Ishikawa (cell line): Measurements from ENCODE around the gene ANO7.

Source experiments
- FOXM1 ChIP-seq: IDR thresholded peaks from 2 replicates; pipeline ENCODE4 v1.6.1; 2012; ENCODE audit warnings: low read depth, borderline replicate concordance
- NFIC ChIP-seq: IDR thresholded peaks from 2 replicates; pipeline ENCODE4 v1.6.1; 2012
- TAF1 ChIP-seq: IDR thresholded peaks from 2 replicates; pipeline ENCODE4 v1.6.1; 2012; ENCODE audit warnings: low read depth, mild to moderate bottlenecking
- YY1 ChIP-seq: IDR thresholded peaks from 2 replicates; pipeline ENCODE4 v1.6.1; 2012; ENCODE audit warnings: low read depth
- TF ChIP-seq, protein P1 (sequence below): IDR thresholded peaks from 2 replicates; pipeline ENCODE4 v1.6.1; 2012; ENCODE audit warnings: low read depth, mild to moderate bottlenecking

DNA sequence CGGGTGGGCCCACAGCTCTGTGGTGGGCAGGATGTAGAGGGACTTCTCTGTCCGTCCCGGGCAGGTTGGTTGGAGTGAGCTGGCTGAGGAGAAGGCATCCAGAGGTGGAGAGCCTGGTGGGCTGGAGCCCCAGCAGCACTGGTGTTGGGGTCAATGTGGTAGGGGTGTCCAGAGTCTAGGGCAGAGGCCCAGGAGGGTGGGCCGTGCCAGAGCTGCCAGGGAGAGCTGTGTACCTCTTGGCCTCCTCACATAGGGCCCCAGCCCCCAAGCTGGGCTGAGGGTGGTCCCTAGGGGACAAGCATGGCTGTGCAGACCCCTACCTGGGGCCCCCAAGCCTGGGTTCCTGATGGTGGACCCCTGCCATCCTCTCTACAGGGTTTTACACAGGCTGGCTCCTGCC is 16.0 kb downstream of the ANO7 start:
- TF ChIP-seq FOXM1 (no peak), YY1 (no peak), NFIC (no peak), TAF1 (no peak)
- TF ChIP-seq, protein P1, sequence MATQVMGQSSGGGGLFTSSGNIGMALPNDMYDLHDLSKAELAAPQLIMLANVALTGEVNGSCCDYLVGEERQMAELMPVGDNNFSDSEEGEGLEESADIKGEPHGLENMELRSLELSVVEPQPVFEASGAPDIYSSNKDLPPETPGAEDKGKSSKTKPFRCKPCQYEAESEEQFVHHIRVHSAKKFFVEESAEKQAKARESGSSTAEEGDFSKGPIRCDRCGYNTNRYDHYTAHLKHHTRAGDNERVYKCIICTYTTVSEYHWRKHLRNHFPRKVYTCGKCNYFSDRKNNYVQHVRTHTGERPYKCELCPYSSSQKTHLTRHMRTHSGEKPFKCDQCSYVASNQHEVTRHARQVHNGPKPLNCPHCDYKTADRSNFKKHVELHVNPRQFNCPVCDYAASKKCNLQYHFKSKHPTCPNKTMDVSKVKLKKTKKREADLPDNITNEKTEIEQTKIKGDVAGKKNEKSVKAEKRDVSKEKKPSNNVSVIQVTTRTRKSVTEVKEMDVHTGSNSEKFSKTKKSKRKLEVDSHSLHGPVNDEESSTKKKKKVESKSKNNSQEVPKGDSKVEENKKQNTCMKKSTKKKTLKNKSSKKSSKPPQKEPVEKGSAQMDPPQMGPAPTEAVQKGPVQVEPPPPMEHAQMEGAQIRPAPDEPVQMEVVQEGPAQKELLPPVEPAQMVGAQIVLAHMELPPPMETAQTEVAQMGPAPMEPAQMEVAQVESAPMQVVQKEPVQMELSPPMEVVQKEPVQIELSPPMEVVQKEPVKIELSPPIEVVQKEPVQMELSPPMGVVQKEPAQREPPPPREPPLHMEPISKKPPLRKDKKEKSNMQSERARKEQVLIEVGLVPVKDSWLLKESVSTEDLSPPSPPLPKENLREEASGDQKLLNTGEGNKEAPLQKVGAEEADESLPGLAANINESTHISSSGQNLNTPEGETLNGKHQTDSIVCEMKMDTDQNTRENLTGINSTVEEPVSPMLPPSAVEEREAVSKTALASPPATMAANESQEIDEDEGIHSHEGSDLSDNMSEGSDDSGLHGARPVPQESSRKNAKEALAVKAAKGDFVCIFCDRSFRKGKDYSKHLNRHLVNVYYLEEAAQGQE, result no peak
